H1 (cell line): ENCODE results near the gene SBF1. TPM values are rescaled to one million over a fixed set of nuclear protein-coding genes. Genes with fewer than 3 reads are reported as not detected.

ENCODE experiments used
- CTCF ChIA-PET: fragments of 300-600 bp; sonication (Branson Sonifier 250); formaldehyde crosslinking; loops from one replicate; lab custom pipeline; 2021; ENCODE audit not compliant: partially characterized antibody; lab: Charles Lee
- POLR2A ChIA-PET: fragments of 300-600 bp; sonication (Branson Sonifier 250); formaldehyde crosslinking; loops from one replicate; lab custom pipeline; 2021; ENCODE audit warnings: inconsistent platforms; ENCODE audit not compliant: partially characterized antibody; lab: Charles Lee
- DNase-seq, 2 experiments: peaks; one replicate each; pipeline versions ENCODE4 v3.0.0 to v3.0.0-alpha.2; 2010 to 2022; ENCODE audit warnings: low spot score in 2 of 2, low read depth in 1 of 2, mixed read lengths in 1 of 2
- FAIRE-seq: peaks from 2 replicates; lab custom pipeline; 2011; peaks lifted over from hg19 to GRCh38; lab: Jason Lieb, UNC
- H2AFZ ChIP-seq: 2 replicates; pipeline ENCODE4 v1.8.1; 2012; ENCODE audit warnings: low read length, inconsistent platforms
- H2AK5ac ChIP-seq: 2 replicates; pipeline ENCODE4 v1.6.1; 2013; ENCODE audit warnings: low read depth, low read length
- H2BK120ac ChIP-seq: replicated peaks from 2 replicates; pipeline ENCODE3; 2013; ENCODE audit warnings: low read depth, low read length, inconsistent platforms
- H2BK12ac ChIP-seq: 2 replicates; pipeline ENCODE4 v1.6.1; 2013; ENCODE audit warnings: low read depth, low read length
- H2BK15ac ChIP-seq: 2 replicates; pipeline ENCODE4 v1.6.1; 2013; ENCODE audit warnings: low read length
- H2BK20ac ChIP-seq: 2 replicates; pipeline ENCODE4 v1.6.1; 2013; ENCODE audit warnings: low read length
- H2BK5ac ChIP-seq: 2 replicates; pipeline ENCODE4 v1.6.1; 2013; ENCODE audit warnings: low read depth, low read length
- H3K14ac ChIP-seq: 2 replicates; pipeline ENCODE4 v1.6.1; 2013; ENCODE audit warnings: inconsistent platforms; ENCODE audit not compliant: insufficient read length
- H3K18ac ChIP-seq: 2 replicates; pipeline ENCODE4 v1.6.1; 2013; ENCODE audit warnings: low read length; ENCODE audit errors: extremely low read depth
- H3K23ac ChIP-seq: 2 replicates; pipeline ENCODE4 v1.6.1; 2013; ENCODE audit warnings: inconsistent platforms; ENCODE audit not compliant: insufficient read length
- H3K23me2 ChIP-seq: 2 replicates; pipeline ENCODE4 v1.6.1; 2013; ENCODE audit warnings: low read depth, low read length
- H3K27ac ChIP-seq: 2 replicates; pipeline ENCODE4 v1.6.1; 2011; ENCODE audit warnings: low read depth, low read length, inconsistent platforms
- H3K27me3 ChIP-seq, 4 experiments: replicated peaks in 1 of 4; 1 replicate in 1 of 4; 2 replicates in 3 of 4; pipeline versions ENCODE4 v1.6.1 to v1.8.1; 2011 to 2013; ENCODE audit warnings: low read length in 3 of 4, mild to moderate bottlenecking in 3 of 4, inconsistent platforms in 2 of 4, mixed read lengths in 2 of 4, moderate library complexity in 1 of 4; ENCODE audit not compliant: control insufficient read depth in 3 of 4, insufficient read depth in 3 of 4; ENCODE audit errors: extremely low read depth in 1 of 4
- H3K36me3 ChIP-seq, 4 experiments: 2 replicates each; pipeline versions ENCODE4 v1.6.1 to v1.8.1; 2011 to 2013; ENCODE audit warnings: mild to moderate bottlenecking in 4 of 4, low read length in 3 of 4, moderate library complexity in 2 of 4, control low read depth in 1 of 4, inconsistent platforms in 1 of 4; ENCODE audit not compliant: insufficient read depth in 4 of 4, control insufficient read depth in 2 of 4
- H3K4ac ChIP-seq: replicated peaks from 2 replicates; pipeline ENCODE3; 2013; ENCODE audit warnings: low read length, low read depth, mixed read lengths, inconsistent platforms; ENCODE audit not compliant: insufficient read length
- H3K4me1 ChIP-seq, 4 experiments: replicated peaks in 1 of 4; 1 replicate in 1 of 4; 2 replicates in 3 of 4; pipeline versions ENCODE4 v1.6.1 to v1.8.1; 2011 to 2013; ENCODE audit warnings: low read length in 3 of 4, inconsistent platforms in 2 of 4, mixed read lengths in 1 of 4; ENCODE audit not compliant: insufficient read depth in 4 of 4, control insufficient read depth in 3 of 4
- H3K4me2 ChIP-seq, 2 experiments: 2 replicates each; pipeline versions ENCODE4 v1.6.1 to v1.8.1; 2011 to 2013; ENCODE audit warnings: low read depth in 2 of 2, low read length in 2 of 2, control low read depth in 1 of 2, inconsistent platforms in 1 of 2, mild to moderate bottlenecking in 1 of 2; ENCODE audit not compliant: insufficient read depth in 1 of 2
- H3K4me3 ChIP-seq, 4 experiments: fragments of 200-600, 300-600 bp in 1 of 4; sonication (generic), shearing (Covaris generic), sonication (Bioruptor Twin) in 1 of 4; 2 replicates each; pipeline versions ENCODE4 v1.5.1 to v1.8.1; 2011 to 2016; ENCODE audit warnings: low read length in 4 of 4, low read depth in 3 of 4, control low read depth in 2 of 4, inconsistent platforms in 2 of 4, mild to moderate bottlenecking in 2 of 4, mixed read lengths in 1 of 4, moderate library complexity in 1 of 4; ENCODE audit not compliant: insufficient read depth in 2 of 4; ENCODE audit errors: extremely low read depth in 1 of 4
- H3K56ac ChIP-seq: replicated peaks from 2 replicates; pipeline ENCODE3; 2013; ENCODE audit warnings: low read depth, mild to moderate bottlenecking, mixed read lengths, low read length, inconsistent platforms; ENCODE audit not compliant: insufficient read length
- H3K79me1 ChIP-seq: 2 replicates; pipeline ENCODE4 v1.6.1; 2013; ENCODE audit warnings: low read depth, low read length, control low read depth
- H3K79me2 ChIP-seq, 2 experiments: 2 replicates each; pipeline versions ENCODE4 v1.6.1 to v1.8.1; 2012 to 2013; ENCODE audit warnings: low read length in 2 of 2, mild to moderate bottlenecking in 2 of 2, inconsistent platforms in 1 of 2; ENCODE audit not compliant: insufficient read depth in 2 of 2, control insufficient read depth in 1 of 2
- H3K9ac ChIP-seq, 4 experiments: replicated peaks in 1 of 4; 1 replicate in 1 of 4; 2 replicates in 3 of 4; pipeline versions ENCODE4 v1.6.1 to v1.8.1; 2011 to 2013; ENCODE audit warnings: low read depth in 3 of 4, low read length in 3 of 4, control low read depth in 2 of 4, mild to moderate bottlenecking in 2 of 4, moderate library complexity in 2 of 4, inconsistent platforms in 1 of 4; ENCODE audit errors: extremely low read depth in 1 of 4
- H3K9me3 ChIP-seq, 2 experiments: 2 replicates each; pipeline versions ENCODE4 v1.6.1 to v1.8.1; 2012 to 2013; ENCODE audit warnings: mild to moderate bottlenecking in 2 of 2, moderate library complexity in 2 of 2, control low read depth in 1 of 2, inconsistent platforms in 1 of 2, low read depth in 1 of 2, low read length in 1 of 2, mixed read lengths in 1 of 2; ENCODE audit not compliant: insufficient read depth in 2 of 2
- H4K20me1 ChIP-seq, 2 experiments: replicated peaks in 1 of 2; 2 replicates each; pipeline versions ENCODE3 to v1.8.1; 2011 to 2013; ENCODE audit warnings: inconsistent platforms in 2 of 2, low read length in 2 of 2, mild to moderate bottlenecking in 1 of 2; ENCODE audit not compliant: insufficient read depth in 2 of 2, control insufficient read depth in 1 of 2
- H4K5ac ChIP-seq: 2 replicates; pipeline ENCODE4 v1.6.1; 2013; ENCODE audit warnings: low read length, low read depth, mixed read lengths, inconsistent platforms; ENCODE audit not compliant: insufficient read length
- H4K8ac ChIP-seq: 2 replicates; pipeline ENCODE4 v1.8.0; 2013; ENCODE audit warnings: mild to moderate bottlenecking, moderate library complexity, low read length, inconsistent platforms; ENCODE audit not compliant: insufficient read depth; ENCODE audit errors: extremely low read depth
- H4K91ac ChIP-seq: replicated peaks from 2 replicates; pipeline ENCODE3; 2013; ENCODE audit warnings: low read length, mixed read lengths, inconsistent platforms; ENCODE audit not compliant: insufficient read length
- KDM4A ChIP-seq: IDR thresholded peaks from one replicate; pipeline ENCODE4 v1.7.1; 2012; ENCODE audit warnings: low read depth, mild to moderate bottlenecking, moderate library complexity, low read length, inconsistent platforms; ENCODE audit not compliant: severe bottlenecking
- PHF8 ChIP-seq: fragments of 200-600 bp; sonication (generic); conservative IDR thresholded peaks from 2 replicates; pipeline ENCODE4 v1.7.1; 2012; ENCODE audit warnings: low read depth, mild to moderate bottlenecking, inconsistent platforms, low read length, moderate library complexity
- SP1 ChIP-seq: IDR thresholded peaks from 2 replicates; pipeline ENCODE4 v1.6.1; 2011; ENCODE audit warnings: low read depth, low read length
- TAF1 ChIP-seq: IDR thresholded peaks from 2 replicates; pipeline ENCODE4 v1.6.1; 2011; ENCODE audit warnings: mild to moderate bottlenecking, low read depth, low read length
- TBP ChIP-seq: IDR thresholded peaks from 2 replicates; pipeline ENCODE4 v1.6.1; 2011; ENCODE audit warnings: low read depth, low read length, improper control_type of control experiment
- WGBS, 2 experiments: shearing (Covaris generic) in 1 of 2; methylation state at CpG; one replicate each; pipeline versions ENCODE4 v1.1.6 to v1.1.7; 2013 to 2015; ENCODE audit warnings: low lambda C conversion rate in 2 of 2, mixed read lengths in 2 of 2, inconsistent platforms in 1 of 2, low coverage in 1 of 2, missing lambda C conversion rate in 1 of 2; ENCODE audit not compliant: insufficient replicate concordance in 2 of 2, insufficient coverage in 1 of 2, insufficient read length in 1 of 2; ENCODE audit errors: extremely low coverage in 1 of 2, missing lambda C conversion rate in 1 of 2; 5-methylcytosine and 5-hydroxymethylcytosine counted together
- long read RNA-seq, 2 experiments: library from RNA in 1 of 2; library from capped mRNA in 1 of 2; stranded (forward); transcript quantifications; one replicate each; pipeline ENCODE4 v2.0.0, GENCODE V29; 2021; ENCODE audit warnings: inconsistent platforms in 1 of 2
- polyA minus RNA-seq, 3 experiments: library from RNA; depleted of rRNA, polyadenylated mRNA; stranded (reverse); fragments of >200 nt; gene quantifications; 1 replicate in 2 of 3; 2 replicates in 1 of 3; pipeline ENCODE4 v1.2.3, GENCODE V29; 2011
- polyA plus RNA-seq, 7 experiments: library from polyadenylated mRNA; depleted of rRNA in 3 of 7; stranded (reverse) in 5 of 7; unstranded in 2 of 7; fragments of >200 nt in 5 of 7; fragments of 200-250 nt in 2 of 7; gene quantifications; 1 replicate in 5 of 7; 2 replicates in 1 of 7; 4 replicates in 1 of 7; pipeline versions ENCODE4 v1.2.1 to v1.2.3, GENCODE V29; 2011 to 2013; ENCODE audit warnings: missing spikeins in 2 of 7, mixed read lengths in 2 of 7
- total RNA-seq: library from RNA; stranded (reverse); fragmentation: NEBNext Ultra II Directional; extraction: Animal tissue kit (Norgen Biotek cat#: 25700); gene quantifications from 2 replicates; pipeline ENCODE4 v1.2.1, GENCODE V29; 2021
- TF ChIP-seq, protein P1 (sequence below): IDR thresholded peaks from 2 replicates; pipeline ENCODE4 v1.6.1; 2012; ENCODE audit warnings: inconsistent platforms

Gene SBF1
- total RNA-seq, result 68.4 and 71.5 TPM in 2 replicates
- polyA plus RNA-seq (2011; rRNA removed), result 29.1 and 53.7 TPM in 2 replicates
- 39.8 TPM for polyA plus RNA-seq (2011; cell fraction: cytosol; rRNA removed)
- polyA plus RNA-seq (2011; cell fraction: nucleus; rRNA removed), result 249 TPM
- 28.7 to 64.6 TPM (median 48.3 TPM) in 4 replicates for polyA plus RNA-seq (2012, experiment 1 of 2)
- polyA plus RNA-seq (2012, experiment 2 of 2), result 28.6 TPM
- 20.2 TPM for polyA plus RNA-seq (2013, experiment 1 of 2)
- 19.9 TPM for polyA plus RNA-seq (2013, experiment 2 of 2)
- polyA minus RNA-seq (2011; rRNA and poly(A)+ RNA removed), result 41.0 and 54.8 TPM in 2 replicates
- 47.9 TPM for polyA minus RNA-seq (2011; cell fraction: cytosol; rRNA and poly(A)+ RNA removed)
- polyA minus RNA-seq (2011; cell fraction: nucleus; rRNA and poly(A)+ RNA removed), result 102 TPM
- long read RNA-seq, experiment 1, partial matches to known transcripts, result 17 of 19 reads
- long read RNA-seq, experiment 1, other reads (novel, unspliced or antisense), result 2 of 19 reads
- long read RNA-seq, experiment 2, partial matches to known transcripts, result 0 of 2 reads
- long read RNA-seq, experiment 2, other reads (novel, unspliced or antisense), result 1 of 2 reads

DNA sequence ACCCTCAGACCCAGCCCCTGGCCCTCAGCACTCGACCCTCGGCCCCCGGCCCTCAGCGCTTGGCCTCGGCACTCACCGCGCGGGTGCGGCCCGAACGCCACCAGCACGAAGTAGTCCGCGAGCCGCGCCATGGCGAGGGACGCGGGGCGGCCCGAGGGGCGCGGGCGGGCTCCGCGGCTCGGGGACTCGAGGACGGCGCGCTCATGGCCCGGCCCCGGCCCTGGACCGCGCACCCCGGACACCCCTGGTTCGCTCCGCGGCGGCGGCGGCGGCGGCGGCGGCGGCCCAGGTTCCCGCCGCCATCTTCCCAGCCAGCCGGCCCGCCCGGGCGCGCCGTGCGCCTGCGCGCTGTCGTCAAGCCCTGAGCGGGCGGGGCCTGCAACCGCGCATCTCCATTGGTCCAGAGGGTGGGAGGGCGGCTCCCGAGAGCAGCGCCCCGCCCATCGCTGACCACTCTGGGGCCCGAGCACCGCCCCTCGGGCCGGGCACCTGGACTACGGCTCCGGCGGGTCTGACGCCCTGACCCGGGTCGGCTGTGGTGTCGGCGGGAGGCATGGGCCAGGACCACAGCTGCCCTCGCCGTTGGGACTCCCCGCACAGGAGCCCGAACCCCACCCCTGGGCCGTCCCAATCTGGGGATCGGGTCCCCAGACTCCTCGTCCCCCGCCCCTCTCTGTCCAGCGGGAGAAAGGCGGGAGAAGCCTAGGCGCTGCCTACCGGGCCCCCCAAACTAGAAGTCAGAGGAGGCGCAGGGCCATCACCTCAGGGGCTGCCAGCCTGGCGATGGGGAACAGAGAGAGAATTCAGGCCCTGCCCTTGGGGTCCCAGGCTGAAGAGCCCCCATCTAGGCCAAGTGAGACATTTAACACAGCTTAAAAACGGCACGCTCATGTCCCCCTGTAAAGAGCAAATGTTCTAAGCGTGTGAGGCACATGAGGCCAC, at the start of gene SBF1:
Gene SBF1 (minus strand): TSS at position 326 of the 942 bp plus-strand sequence. CDS start 195 bp downstream, at position 131.
- H4K20me1 ChIP-seq, result peaks cover 34 to 40% of the 10 kb centered on the region in 2 experiments
- H2BK12ac ChIP-seq, result peak within 1 kb of the TSS; percentile 39; the same call in 1 of the 2 replicates
- H3K4me1 ChIP-seq, result peaks cover 0 to 25% (median 16%) of the 10 kb centered on the region in 4 experiments; a peak in 6 of 7 replicates
- H2AK5ac ChIP-seq, result 0 out of 2 replicates have a peak within 1 kb of the TSS, but pooled peaks have one; percentile 3
- ChIA-PET POLR2A (interaction anchor here (0.8 to 2.0 kb wide), 3 partner anchors 9 to 50 kb away, joined by 3 to 20 read pairs (median 6); partner anchors contain the start of gene SCO2), CTCF (interaction anchor here (1.7 kb wide), 1 partner anchor 51 kb away, joined by 4 read pairs; the partner anchor contains the start of gene SCO2)
- peaks cover 0 to 44% of the 10 kb centered on the region in 2 experiments; a peak in 3 of 4 replicates for H3K79me2 ChIP-seq
- H3K27ac ChIP-seq, result no peak within 1 kb of the TSS; the same call in 1 of the 2 replicates
- H3K27me3 ChIP-seq, result peaks cover 1 to 9% (median 4%) of the 10 kb centered on the region in 4 experiments; a peak in 6 of 7 replicates
- H3K14ac ChIP-seq, result no peak within 1 kb of the TSS
- H3K79me1 ChIP-seq, result peaks cover 24% of the 10 kb centered on the region
- H3K23ac ChIP-seq, result no peak within 1 kb of the TSS
- no peaks in the 10 kb centered on the region for H3K36me3 ChIP-seq
- peak within 1 kb of the TSS; percentile 95; the same call in 1 of the 2 replicates for H2BK20ac ChIP-seq
- H2BK120ac ChIP-seq, result peak within 1 kb of the TSS; percentile 15
- H3K56ac ChIP-seq, result peak within 1 kb of the TSS; percentile 82
- H2AFZ ChIP-seq, result no peak within 1 kb of the TSS
- H3K4me2 ChIP-seq, result peak within 1 kb of the TSS; percentile 67 to 81
- WGBS, 2 experiments, result 12% methylated on average over 29 of the region's 97 CpGs; no CpG with 5 or more reads in 1 of the 2 experiments
- H2BK5ac ChIP-seq, result peak within 1 kb of the TSS; percentile 44; the same call in 1 of the 2 replicates
- no peaks in the 10 kb centered on the region for H3K9me3 ChIP-seq
- no peak within 1 kb of the TSS for H4K5ac ChIP-seq
- H3K4ac ChIP-seq, result peak within 1 kb of the TSS; percentile 85
- H3K4me3 ChIP-seq, result peak within 1 kb of the TSS; percentile 53 to 84 (median 60)
- peak within 1 kb of the TSS; percentile 92 for H4K8ac ChIP-seq
- peak within 1 kb of the TSS; percentile 35 to 96 (median 58) for H3K9ac ChIP-seq
- peak within 1 kb of the TSS; percentile 52 for H4K91ac ChIP-seq
- H3K18ac ChIP-seq, result peak within 1 kb of the TSS; percentile 78
- FAIRE-seq (no peak), DNase-seq (peak in 1 of 2 experiments; percentile 95)
- peaks cover 8% of the 10 kb centered on the region; the same call in 1 of the 2 replicates for H3K23me2 ChIP-seq
- peak within 1 kb of the TSS; percentile 19; the same call in 1 of the 2 replicates for H2BK15ac ChIP-seq
- TF ChIP-seq, protein P1, sequence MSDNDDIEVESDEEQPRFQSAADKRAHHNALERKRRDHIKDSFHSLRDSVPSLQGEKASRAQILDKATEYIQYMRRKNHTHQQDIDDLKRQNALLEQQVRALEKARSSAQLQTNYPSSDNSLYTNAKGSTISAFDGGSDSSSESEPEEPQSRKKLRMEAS, result 0 out of 2 replicates have a peak, but pooled peaks have one; percentile 44
- TF ChIP-seq TAF1 (peak; percentile 58), KDM4A (peak; percentile 51), SP1 (peak; percentile 58; the same call in 1 of the 2 replicates), TBP (peak; percentile 51; the same call in 1 of the 2 replicates), PHF8 (peak; percentile 68)
